A673 (cell line): Measurements from ENCODE around the gene IL19. TPM values are rescaled to one million over a fixed set of nuclear protein-coding genes. Genes with fewer than 3 reads are reported as not detected.

Experiments
- BruUV-seq: library from RNA; stranded (reverse); fragments of 400-500 nt; replicated peaks from 2 replicates; lab custom pipeline; 2021; lab: Mats Ljungman, UMichigan
- CTCF ChIA-PET: fragments of 300-600 bp; sonication (Branson Sonifier 250); formaldehyde crosslinking; loops from one replicate; lab custom pipeline; 2022; ENCODE audit warnings: antibody characterized with exemption; lab: Charles Lee
- POLR2A ChIA-PET: fragments of 300-600 bp; sonication (Branson Sonifier 250); formaldehyde crosslinking; loops from one replicate; lab custom pipeline; 2022; ENCODE audit warnings: antibody characterized with exemption; ENCODE audit not compliant: low non-redundant PET; lab: Charles Lee
- DNase-seq: peaks from one replicate; pipeline ENCODE4 v3.0.0-alpha.2; 2015; ENCODE audit warnings: low spot score
- H3K27ac ChIP-seq: fragments of 200-600 bp; sonication (generic); 2 replicates; pipeline ENCODE4 v1.5.1; 2016; ENCODE audit warnings: mixed run types, low read depth, mild to moderate bottlenecking, mixed read lengths, antibody characterized with exemption, low read length; ENCODE audit not compliant: poor library complexity, severe bottlenecking
- H3K27me3 ChIP-seq: fragments of 200-600 bp; sonication (generic); replicated peaks from 2 replicates; pipeline ENCODE4 v1.6.1; 2017; ENCODE audit warnings: mixed run types, low read depth, mild to moderate bottlenecking, mixed read lengths, antibody characterized with exemption, low read length; ENCODE audit not compliant: insufficient read depth, poor library complexity
- H3K36me3 ChIP-seq: fragments of 200-600 bp; sonication (generic); 2 replicates; pipeline ENCODE4 v1.6.1; 2016; ENCODE audit warnings: mixed run types, mild to moderate bottlenecking, mixed read lengths, antibody characterized with exemption, low read length; ENCODE audit not compliant: insufficient read depth, poor library complexity, severe bottlenecking
- H3K4me1 ChIP-seq: fragments of 200-600 bp; sonication (generic); 2 replicates; pipeline ENCODE4 v1.6.1; 2017; ENCODE audit warnings: mixed run types, mild to moderate bottlenecking, mixed read lengths, antibody characterized with exemption, low read length; ENCODE audit not compliant: insufficient read depth, poor library complexity, severe bottlenecking
- H3K4me3 ChIP-seq: fragments of 200-600 bp; sonication (generic); 2 replicates; pipeline ENCODE4 v1.5.1; 2016; ENCODE audit warnings: low read depth, mixed run types, mild to moderate bottlenecking, mixed read lengths, low read length; ENCODE audit not compliant: poor library complexity, severe bottlenecking
- H3K9me3 ChIP-seq: fragments of 200-600 bp; sonication (generic); 2 replicates; pipeline ENCODE4 v1.6.1; 2016; ENCODE audit warnings: mixed run types, low read depth, mild to moderate bottlenecking, mixed read lengths, antibody characterized with exemption, low read length; ENCODE audit not compliant: poor library complexity, severe bottlenecking
- EZH2 ChIP-seq: fragments of 200-600 bp; sonication (generic); IDR thresholded peaks from 2 replicates; pipeline ENCODE4 v1.6.1; 2017; ENCODE audit warnings: borderline replicate concordance, low read depth, mild to moderate bottlenecking, mixed read lengths, antibody characterized with exemption, low read length; ENCODE audit not compliant: poor library complexity, severe bottlenecking
- intact Hi-C: fragments of 100-400 bp; cut with micrococcal nuclease; formaldehyde crosslinking; loops from one replicate; pipeline ENCODE4 v1.10.0; 2022; ENCODE audit not compliant: unreplicated experiment
- total RNA-seq: library from RNA; stranded (reverse); gene quantifications from 2 replicates; pipeline ENCODE4 v1.2.3, GENCODE V29; 2021
- TF ChIP-seq, protein P1 (sequence below): fragments of 300-800, 200-600 bp; sonication (generic); conservative IDR thresholded peaks from 2 replicates; pipeline ENCODE4 v1.5.1; 2017; ENCODE audit warnings: low read depth, mild to moderate bottlenecking, antibody characterized with exemption, low read length, moderate library complexity, mixed read lengths

IL19 gene
- total RNA-seq, 1 experiment from 2014 or later = not detected

DNA sequence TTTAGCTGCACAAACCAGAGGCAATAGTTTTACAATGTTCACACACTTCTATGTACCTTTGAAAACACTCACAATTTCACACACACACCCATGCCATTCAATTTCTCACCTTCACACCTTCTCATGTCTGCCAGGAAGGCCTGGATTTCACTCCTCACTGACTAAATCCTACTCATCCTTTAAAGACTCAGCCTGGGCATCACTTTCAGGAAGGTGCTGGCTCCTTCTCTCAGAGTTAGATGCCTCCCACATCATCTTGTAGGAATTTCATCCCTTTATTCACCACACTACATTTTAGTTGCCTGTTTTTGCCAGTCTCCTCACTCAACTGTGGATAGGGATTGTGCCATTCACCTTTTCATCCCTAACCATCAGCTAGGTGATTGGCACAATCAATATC lies 97.1 kb downstream of the IL19 start:
- no peak overlapping the region for H3K27ac ChIP-seq

DNA sequence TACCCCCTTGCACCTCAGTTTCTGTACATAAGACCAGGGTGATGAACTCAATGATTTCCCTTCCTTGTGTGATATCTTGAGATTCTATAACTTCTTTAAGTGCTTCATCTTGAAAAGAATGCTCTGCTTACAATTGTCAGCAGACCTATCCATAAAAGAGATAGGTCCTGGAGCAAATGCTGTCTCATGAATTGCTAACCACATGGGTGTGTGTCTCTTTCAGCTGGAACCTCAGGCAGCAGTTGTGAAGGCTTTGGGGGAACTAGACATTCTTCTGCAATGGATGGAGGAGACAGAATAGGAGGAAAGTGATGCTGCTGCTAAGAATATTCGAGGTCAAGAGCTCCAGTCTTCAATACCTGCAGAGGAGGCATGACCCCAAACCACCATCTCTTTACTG lies 97.7 kb downstream of the IL19 start:
- Histone ChIP-seq H3K27me3 (peaks cover 20% of the 10 kb centered on the region), H3K4me3 (no peak overlapping the region), H3K36me3 (no peaks in the 10 kb centered on the region), H3K9me3 (no peaks in the 10 kb centered on the region), H3K27ac (no peak overlapping the region), H3K4me1 (no peaks in the 10 kb centered on the region)
- DNase-seq = no peak
- intact Hi-C loops = no loop called here
- CTCF ChIA-PET = no interaction called here
- BruUV-seq = no TSS peak
- no peak for TF ChIP-seq EZH2
- TF ChIP-seq, protein P1, sequence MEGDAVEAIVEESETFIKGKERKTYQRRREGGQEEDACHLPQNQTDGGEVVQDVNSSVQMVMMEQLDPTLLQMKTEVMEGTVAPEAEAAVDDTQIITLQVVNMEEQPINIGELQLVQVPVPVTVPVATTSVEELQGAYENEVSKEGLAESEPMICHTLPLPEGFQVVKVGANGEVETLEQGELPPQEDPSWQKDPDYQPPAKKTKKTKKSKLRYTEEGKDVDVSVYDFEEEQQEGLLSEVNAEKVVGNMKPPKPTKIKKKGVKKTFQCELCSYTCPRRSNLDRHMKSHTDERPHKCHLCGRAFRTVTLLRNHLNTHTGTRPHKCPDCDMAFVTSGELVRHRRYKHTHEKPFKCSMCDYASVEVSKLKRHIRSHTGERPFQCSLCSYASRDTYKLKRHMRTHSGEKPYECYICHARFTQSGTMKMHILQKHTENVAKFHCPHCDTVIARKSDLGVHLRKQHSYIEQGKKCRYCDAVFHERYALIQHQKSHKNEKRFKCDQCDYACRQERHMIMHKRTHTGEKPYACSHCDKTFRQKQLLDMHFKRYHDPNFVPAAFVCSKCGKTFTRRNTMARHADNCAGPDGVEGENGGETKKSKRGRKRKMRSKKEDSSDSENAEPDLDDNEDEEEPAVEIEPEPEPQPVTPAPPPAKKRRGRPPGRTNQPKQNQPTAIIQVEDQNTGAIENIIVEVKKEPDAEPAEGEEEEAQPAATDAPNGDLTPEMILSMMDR = no peak
- POLR2A ChIA-PET = no interaction called here

More for the DNA sequence above, 97.1 kb downstream of the IL19 start:
- intact Hi-C loops = no loop called here
- TF ChIP-seq, protein P1 = no peak
- no peak for TF ChIP-seq EZH2
- Histone ChIP-seq H3K27me3 (peaks cover 22% of the 10 kb centered on the region), H3K4me3 (no peak overlapping the region), H3K4me1 (no peaks in the 10 kb centered on the region), H3K9me3 (no peaks in the 10 kb centered on the region), H3K36me3 (no peaks in the 10 kb centered on the region)
- ChIA-PET POLR2A (no interaction called here), CTCF (no interaction called here)
- BruUV-seq = no TSS peak
- DNase-seq = no peak

DNA sequence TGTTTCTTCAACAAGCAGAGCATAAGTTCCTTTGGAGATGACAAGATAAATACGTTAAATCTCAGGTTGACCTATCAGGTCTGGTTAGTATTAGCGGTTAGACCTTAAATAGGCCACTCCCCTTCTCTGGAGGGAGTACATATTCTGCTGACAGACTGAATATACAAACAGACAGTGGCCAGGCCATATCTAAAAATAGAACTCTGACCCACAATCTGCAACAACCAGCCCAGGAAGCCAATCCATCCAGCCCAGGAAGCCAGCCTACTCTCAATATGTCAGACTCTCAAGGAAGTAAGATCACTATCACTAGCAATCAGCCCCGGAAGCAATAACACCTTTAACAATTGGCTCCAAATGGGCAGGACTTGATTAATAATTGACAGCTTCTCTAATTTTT lies 101.6 kb downstream of the IL19 start:
- no peak for TF ChIP-seq EZH2
- TF ChIP-seq, protein P1 = no peak
- ChIA-PET POLR2A (no interaction called here), CTCF (no interaction called here)
- Histone ChIP-seq H3K27me3 (peaks cover 5% of the 10 kb centered on the region), H3K27ac (no peak overlapping the region), H3K9me3 (peaks cover 5% of the 10 kb centered on the region), H3K36me3 (no peaks in the 10 kb centered on the region), H3K4me3 (no peak overlapping the region), H3K4me1 (no peaks in the 10 kb centered on the region)
- DNase-seq = no peak
- no TSS peak for BruUV-seq
- intact Hi-C loops = no loop called here
